GM12878 (cell line): Measurements from ENCODE around the gene ATL1. TPM values are rescaled to one million over a fixed set of nuclear protein-coding genes. Genes with fewer than 3 reads are reported as not detected.

Experiments used
- BACH1 ChIP-seq: fragments of 450-650 bp; IDR thresholded peaks from 2 replicates; pipeline ENCODE4 v1.6.1; 2017; ENCODE audit warnings: mild to moderate bottlenecking, borderline replicate concordance
- CBX3 ChIP-seq: fragments of 200-600 bp; sonication (generic); IDR thresholded peaks from 2 replicates; pipeline ENCODE4 v1.6.1; 2016; ENCODE audit warnings: low read depth, borderline replicate concordance
- CBX5 ChIP-seq: sonication (generic); IDR thresholded peaks from 2 replicates; pipeline ENCODE4 v1.6.1; 2016; ENCODE audit warnings: low read depth, moderate library complexity, mild to moderate bottlenecking, inconsistent platforms
- CHD4 ChIP-seq: fragments of 200-600 bp; sonication (generic); IDR thresholded peaks from 2 replicates; pipeline ENCODE4 v1.6.1; 2016; ENCODE audit warnings: mild to moderate bottlenecking
- CREM ChIP-seq: IDR thresholded peaks from 2 replicates; pipeline ENCODE4 v1.6.1; 2014; ENCODE audit warnings: antibody characterized with exemption, low read depth
- E2F4 ChIP-seq: IDR thresholded peaks from 2 replicates; pipeline ENCODE4 v1.6.1; 2012; ENCODE audit warnings: low read depth, low read length, improper control_type of control experiment
- EP300 ChIP-seq, 2 experiments: fragments of 150-350 bp in 1 of 2; IDR thresholded peaks; 2 replicates each; pipeline ENCODE4 v1.6.1; 2011 to 2012; ENCODE audit warnings: low read depth in 2 of 2, low read length in 2 of 2, borderline replicate concordance in 1 of 2, improper control_type of control experiment in 1 of 2, inconsistent platforms in 1 of 2; ENCODE audit not compliant: control insufficient read depth in 1 of 2
- GATAD2B ChIP-seq: fragments of 450-650 bp; conservative IDR thresholded peaks from 2 replicates; pipeline ENCODE4 v1.6.1; 2017; ENCODE audit warnings: low read depth, mild to moderate bottlenecking, moderate library complexity
- IKZF2 ChIP-seq, 2 experiments: fragments of 450-650 bp; IDR thresholded peaks; 2 replicates each; pipeline ENCODE4 v1.6.1; 2017; ENCODE audit warnings: mild to moderate bottlenecking in 2 of 2, moderate library complexity in 2 of 2
- IRF3 ChIP-seq: fragments of 450-650 bp; IDR thresholded peaks from 2 replicates; pipeline ENCODE4 v1.6.1; 2014; ENCODE audit warnings: mild to moderate bottlenecking
- IRF5 ChIP-seq: fragments of 450-650 bp; IDR thresholded peaks from 2 replicates; pipeline ENCODE4 v1.6.1; 2017; ENCODE audit warnings: borderline replicate concordance
- LARP7 ChIP-seq: fragments of 450-650 bp; IDR thresholded peaks from 2 replicates; pipeline ENCODE4 v1.6.1; 2017; ENCODE audit warnings: mild to moderate bottlenecking
- NBN ChIP-seq: fragments of 450-650 bp; IDR thresholded peaks from 2 replicates; pipeline ENCODE4 v1.6.1; 2016
- NFXL1 ChIP-seq: fragments of 450-650 bp; IDR thresholded peaks from 2 replicates; pipeline ENCODE4 v1.6.1; 2017; ENCODE audit warnings: antibody characterized with exemption, mild to moderate bottlenecking, borderline replicate concordance
- POLR2AphosphoS2 ChIP-seq: IDR thresholded peaks from 2 replicates; pipeline ENCODE4 v1.6.1; 2011; ENCODE audit warnings: low read depth, mild to moderate bottlenecking, low read length, improper control_type of control experiment, moderate library complexity
- POLR2AphosphoS5 ChIP-seq: IDR thresholded peaks from 2 replicates; pipeline ENCODE4 v1.6.1; 2011; ENCODE audit warnings: mild to moderate bottlenecking, low read length, inconsistent platforms
- SMARCA5 ChIP-seq: fragments of 450-650 bp; IDR thresholded peaks from 2 replicates; pipeline ENCODE4 v1.6.1; 2017; ENCODE audit warnings: mild to moderate bottlenecking
- SMC3 ChIP-seq: IDR thresholded peaks from 2 replicates; pipeline ENCODE4 v1.6.1; 2011; ENCODE audit warnings: low read length, improper control_type of control experiment, borderline replicate concordance
- SP1 ChIP-seq: IDR thresholded peaks from one replicate; pipeline ENCODE4 v1.6.1; 2011; ENCODE audit warnings: low read depth, low read length
- SPI1 ChIP-seq: IDR thresholded peaks from 2 replicates; pipeline ENCODE4 v1.6.1; 2011; ENCODE audit warnings: low read depth, mild to moderate bottlenecking, low read length, moderate library complexity, borderline replicate concordance; ENCODE audit not compliant: insufficient read depth
- USF1 ChIP-seq: IDR thresholded peaks from 2 replicates; pipeline ENCODE4 v1.6.1; 2011; ENCODE audit warnings: borderline replicate concordance, low read depth, mild to moderate bottlenecking, moderate library complexity, mixed read lengths, low read length; ENCODE audit not compliant: insufficient read depth; ENCODE audit errors: extremely low read length
- ZSCAN29 ChIP-seq: fragments of 450-650 bp; IDR thresholded peaks from 2 replicates; pipeline ENCODE4 v1.6.1; 2017; ENCODE audit warnings: mild to moderate bottlenecking, moderate library complexity
- polyA plus RNA-seq, 11 experiments: library from polyadenylated mRNA; depleted of rRNA in 4 of 11; unstranded in 6 of 11; stranded (reverse) in 5 of 11; fragments of >200 nt; fragmentation: Nextera tagmentation in 4 of 11; fragmentation: Illumina TruSeq in 1 of 11; extraction: Ambion mirVana in 4 of 11; extraction: Trizol in 1 of 11; gene quantifications; 1 replicate in 1 of 11; 2 replicates in 10 of 11; pipeline versions ENCODE4 v1.2.1 to v1.2.3, GENCODE V29; 2011 to 2016; ENCODE audit warnings: inconsistent platforms in 2 of 11, missing spikeins in 2 of 11, low read depth in 1 of 11
- total RNA-seq, 4 experiments: library from RNA; depleted of rRNA in 3 of 4; stranded (reverse); fragments of >200 nt in 3 of 4; fragmentation: Illumina TruSeq in 1 of 4; extraction: Trizol in 1 of 4; gene quantifications; 2 replicates each; pipeline versions ENCODE4 v1.2.1 to v1.2.3, GENCODE V29; 2013 to 2021
- TF ChIP-seq, protein P1 (sequence below): IDR thresholded peaks from 2 replicates; pipeline ENCODE4 v1.6.1; 2012; ENCODE audit warnings: low read depth, low read length, improper control_type of control experiment
- TF ChIP-seq, protein P2 (sequence below): fragments of 450-650 bp; IDR thresholded peaks from 2 replicates; pipeline ENCODE4 v1.6.1; 2016; ENCODE audit warnings: mild to moderate bottlenecking

The ATL1 gene
- total and polyA plus RNA-seq, 10 of the 15 experiments (the other 5 are each of a cell fraction or from before 2014, with no cell fraction given), result 0.11 to 1.2 (median 0.58) TPM; not detected in 1

- TF ChIP-seq BACH1, result peak; percentile 83; the same call in 1 of the 2 replicates
- TF ChIP-seq CBX3, result no peak
- TF ChIP-seq, protein P1, sequence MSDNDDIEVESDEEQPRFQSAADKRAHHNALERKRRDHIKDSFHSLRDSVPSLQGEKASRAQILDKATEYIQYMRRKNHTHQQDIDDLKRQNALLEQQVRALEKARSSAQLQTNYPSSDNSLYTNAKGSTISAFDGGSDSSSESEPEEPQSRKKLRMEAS, result peak; percentile 66; the same call in 1 of the 2 replicates
- TF ChIP-seq USF1, result no peak
- peak; percentile 68 for TF ChIP-seq GATAD2B
- 0 out of 2 replicates have a peak, but pooled peaks have one; percentile 13 for TF ChIP-seq ZSCAN29
- TF ChIP-seq CREM, result peak; percentile 69; the same call in 1 of the 2 replicates
- TF ChIP-seq POLR2AphosphoS2, result 0 out of 2 replicates have a peak, but pooled peaks have one; percentile 49
- TF ChIP-seq EP300 (IDR thresholded peaks at IDR 0.05; ENCODE audit: borderline replicate concordance in 1 of 2, control insufficient read depth in 1 of 2, low read depth in 2 of 2, low read length in 2 of 2), result 0 out of 4 replicates have a peak, but pooled peaks of 1 of the 2 experiments have one; percentile 16
- TF ChIP-seq CHD4, result no peak
- TF ChIP-seq POLR2AphosphoS5, result no peak
- TF ChIP-seq IKZF2 (IDR thresholded peaks at IDR 0.05), result 0 out of 4 replicates have a peak, but pooled peaks of 1 of the 2 experiments have one; percentile 27
- TF ChIP-seq, protein P2, sequence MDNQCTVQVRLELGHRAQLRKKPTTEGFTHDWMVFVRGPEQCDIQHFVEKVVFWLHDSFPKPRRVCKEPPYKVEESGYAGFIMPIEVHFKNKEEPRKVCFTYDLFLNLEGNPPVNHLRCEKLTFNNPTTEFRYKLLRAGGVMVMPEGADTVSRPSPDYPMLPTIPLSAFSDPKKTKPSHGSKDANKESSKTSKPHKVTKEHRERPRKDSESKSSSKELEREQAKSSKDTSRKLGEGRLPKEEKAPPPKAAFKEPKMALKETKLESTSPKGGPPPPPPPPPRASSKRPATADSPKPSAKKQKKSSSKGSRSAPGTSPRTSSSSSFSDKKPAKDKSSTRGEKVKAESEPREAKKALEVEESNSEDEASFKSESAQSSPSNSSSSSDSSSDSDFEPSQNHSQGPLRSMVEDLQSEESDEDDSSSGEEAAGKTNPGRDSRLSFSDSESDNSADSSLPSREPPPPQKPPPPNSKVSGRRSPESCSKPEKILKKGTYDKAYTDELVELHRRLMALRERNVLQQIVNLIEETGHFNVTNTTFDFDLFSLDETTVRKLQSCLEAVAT, result no peak
- TF ChIP-seq LARP7, result peak; percentile 82
- TF ChIP-seq SMARCA5, result peak; percentile 93
- TF ChIP-seq IRF3, result 0 out of 2 replicates have a peak, but pooled peaks have one; percentile 49
- TF ChIP-seq SP1, result peak; percentile 32
- TF ChIP-seq SMC3, result peak; percentile 82
- no peak for TF ChIP-seq IRF5
- no peak; the same call in 1 of the 2 replicates for TF ChIP-seq SPI1
- no peak for TF ChIP-seq NFXL1
- no peak; the same call in 1 of the 2 replicates for TF ChIP-seq E2F4
- no peak for TF ChIP-seq NBN
- TF ChIP-seq CBX5, result no peak
These were observed 27.3 kb upstream of the ATL1 start, which contains the start of gene MAP4K5 (continued) for GRCh38 chr14:50532502-50533240.
